HG02678 (cell line): ENCODE measurements around the gene MANSC1.
A peak's percentile ranks its signal among the peaks of the same experiment; 100 is the strongest.
"Not testable (repeated sequence)": the region's sequence is repeated elsewhere in the genome, so short reads cannot be mapped to it uniquely, and the experiment has no call there.

Experiments used
- ATAC-seq: cut with Tn5 transposase; IDR thresholded peaks from one replicate; pipeline ENCODE4 v1.9.1; 2021; ENCODE audit warnings: mild to moderate bottlenecking, moderate library complexity; ENCODE audit not compliant: unreplicated experiment

MANSC1 gene

GRCh38 chr12:12365931-12366431, 15.9 kb upstream of the MANSC1 start:
- ATAC-seq, result no peak

GRCh38 chr12:12365446-12365802, 15.4 kb upstream of the MANSC1 start:
- ATAC-seq, result no peak

GRCh38 chr12:12364787-12365445, 14.9 kb upstream of the MANSC1 start:
- ATAC-seq, result no peak

- no peak for ATAC-seq
Measured at GRCh38 chr12:12358528-12358927, 8.5 kb upstream of the MANSC1 start.

GRCh38 chr12:12357719-12358461, 7.8 kb upstream of the MANSC1 start:
- peak; percentile 0 for ATAC-seq

- peak; percentile 93 for ATAC-seq
Measured at GRCh38 chr12:12356896-12357718, 7.1 kb upstream of the MANSC1 start, which contains the start of gene BORCS5. Gene BORCS5, plus strand, starts transcription at chr12:12357078. Its CDS starts 374 bp downstream, at chr12:12357452.

- no peak for ATAC-seq
Measured at GRCh38 chr12:12356467-12356895, 6.4 kb upstream of the MANSC1 start.

GRCh38 chr12:12353807-12354206, 3.8 kb upstream of the MANSC1 start:
- no peak for ATAC-seq

GRCh38 chr12:12353276-12353675, 3.2 kb upstream of the MANSC1 start:
- ATAC-seq, result no peak

GRCh38 chr12:12351468-12352185, 1.6 kb upstream of the MANSC1 start:
- ATAC-seq, result not testable (repeated sequence)

GRCh38 chr12:12350868-12351463, 924 bp upstream of the MANSC1 start:
- ATAC-seq, result no peak

- ATAC-seq, result no peak
Measured at GRCh38 chr12:12338527-12339168, 11.4 kb downstream of the MANSC1 start.

- ATAC-seq, result no peak
Measured at GRCh38 chr12:12336511-12336910, 13.5 kb downstream of the MANSC1 start.

- no peak for ATAC-seq
Measured at GRCh38 chr12:12336049-12336411, 14.0 kb downstream of the MANSC1 start.

- ATAC-seq, result peak; percentile 56
Measured at GRCh38 chr12:12334367-12335040, 15.5 kb downstream of the MANSC1 start.

- ATAC-seq, result no peak
Measured at GRCh38 chr12:12333407-12334366, 16.4 kb downstream of the MANSC1 start.

GRCh38 chr12:12331896-12332295, 18.1 kb downstream of the MANSC1 start:
- no peak for ATAC-seq

GRCh38 chr12:12331244-12331771, 18.7 kb downstream of the MANSC1 start:
- ATAC-seq, result no peak
